GM12878 (cell line): ENCODE results near the gene ARSI. TPM values are rescaled to one million over a fixed set of nuclear protein-coding genes. Genes with fewer than 3 reads are reported as not detected.

Experiments
- ATAC-seq: fragments of 200-7000 bp; cut with Tn5 transposase; 3 replicates; pipeline ENCODE4 v1.9.1; 2020; ENCODE audit warnings: mild to moderate bottlenecking, moderate library complexity
- BruUV-seq: library from RNA; stranded (reverse); fragments of 400-500 nt; replicated peaks from 2 replicates; lab custom pipeline; 2021; lab: Mats Ljungman, UMichigan
- CTCF ChIA-PET: fragments of 300-600 bp; sonication (Branson Sonifier 250); formaldehyde crosslinking; extraction: SDS; loops from one replicate; lab custom pipeline; 2021; ENCODE audit warnings: inconsistent platforms; lab: Yijun Ruan, JAX
- POLR2A ChIA-PET: fragments of 350-600 bp; formaldehyde crosslinking; extraction: SDS; loops from one replicate; lab custom pipeline; 2021; ENCODE audit warnings: inconsistent platforms; lab: Charles Lee
- RAD21 ChIA-PET: fragments of 300-600 bp; sonication (Branson Sonifier 250); formaldehyde crosslinking; loops from one replicate; lab custom pipeline; 2023; ENCODE audit warnings: antibody characterized with exemption; ENCODE audit not compliant: unreplicated experiment; lab: Charles Lee
- SMC1A ChIA-PET: fragments of 300-600 bp; sonication (Branson Sonifier 250); formaldehyde crosslinking; loops from one replicate; lab custom pipeline; 2023; ENCODE audit not compliant: unreplicated experiment, uncharacterized antibody; lab: Charles Lee
- DNase-seq: peaks from one replicate; pipeline ENCODE4 v3.0.0-alpha.2; 2011; ENCODE audit warnings: low read depth, low spot score
- FAIRE-seq: peaks from 3 replicates; lab custom pipeline; 2011; peaks lifted over from hg19 to GRCh38; lab: Jason Lieb, UNC
- H2AFZ ChIP-seq: 2 replicates; pipeline ENCODE4 v1.6.0; 2011; ENCODE audit warnings: low read depth, low read length, control low read depth; ENCODE audit not compliant: control insufficient read depth
- H3K27ac ChIP-seq: 2 replicates; pipeline ENCODE4 v1.5.1; 2011; ENCODE audit warnings: control low read depth; ENCODE audit not compliant: control insufficient read depth, insufficient read depth
- H3K27me3 ChIP-seq, 2 experiments: replicated peaks in 1 of 2; 2 replicates each; pipeline versions ENCODE4 v1.6.0 to v1.6.1; 2011; ENCODE audit warnings: low read length in 1 of 2; ENCODE audit not compliant: control insufficient read depth in 2 of 2, insufficient read depth in 2 of 2
- H3K36me3 ChIP-seq, 2 experiments: 2 replicates each; pipeline ENCODE4 v1.5.1; 2011; ENCODE audit warnings: low read length in 1 of 2; ENCODE audit not compliant: control insufficient read depth in 2 of 2, insufficient read depth in 2 of 2
- H3K4me1 ChIP-seq: 2 replicates; pipeline ENCODE4 v1.6.1; 2011; ENCODE audit warnings: mild to moderate bottlenecking, low read length, moderate library complexity, mixed read lengths; ENCODE audit not compliant: control insufficient read depth, insufficient read depth
- H3K4me2 ChIP-seq: 2 replicates; pipeline ENCODE4 v1.6.0; 2011; ENCODE audit warnings: control low read depth; ENCODE audit not compliant: control insufficient read depth, insufficient read depth
- H3K4me3 ChIP-seq: fragments of 200-600 bp; sonication (generic); 2 replicates; pipeline ENCODE4 v1.5.1; 2016
- H3K79me2 ChIP-seq: 2 replicates; pipeline ENCODE4 v1.6.0; 2011; ENCODE audit warnings: low read length; ENCODE audit not compliant: control insufficient read depth, insufficient read depth
- H3K9ac ChIP-seq: 2 replicates; pipeline ENCODE4 v1.8.0; 2011; ENCODE audit warnings: low read length, control low read depth, mixed read lengths; ENCODE audit not compliant: control insufficient read depth, insufficient read depth
- H3K9me3 ChIP-seq: replicated peaks from 3 replicates; pipeline ENCODE4 v1.5.1; 2011; ENCODE audit warnings: mild to moderate bottlenecking, low read length; ENCODE audit not compliant: control insufficient read depth, insufficient read depth
- H4K20me1 ChIP-seq: 2 replicates; pipeline ENCODE4 v1.6.0; 2011; ENCODE audit not compliant: control insufficient read depth, insufficient read depth
- CHD2 ChIP-seq: IDR thresholded peaks from 2 replicates; pipeline ENCODE4 v1.6.1; 2011; ENCODE audit warnings: low read depth, low read length, improper control_type of control experiment, borderline replicate concordance
- CHD4 ChIP-seq: fragments of 200-600 bp; sonication (generic); IDR thresholded peaks from 2 replicates; pipeline ENCODE4 v1.6.1; 2016; ENCODE audit warnings: mild to moderate bottlenecking
- GATAD2B ChIP-seq: fragments of 450-650 bp; conservative IDR thresholded peaks from 2 replicates; pipeline ENCODE4 v1.6.1; 2017; ENCODE audit warnings: low read depth, mild to moderate bottlenecking, moderate library complexity
- HCFC1 ChIP-seq: fragments of 150-350 bp; IDR thresholded peaks from 2 replicates; pipeline ENCODE4 v1.6.1; 2014; ENCODE audit warnings: low read length
- IRF3 ChIP-seq: fragments of 450-650 bp; IDR thresholded peaks from 2 replicates; pipeline ENCODE4 v1.6.1; 2014; ENCODE audit warnings: mild to moderate bottlenecking
- JUNB ChIP-seq: IDR thresholded peaks from 2 replicates; pipeline ENCODE4 v1.6.1; 2016; ENCODE audit warnings: antibody characterized with exemption, mild to moderate bottlenecking
- JUND ChIP-seq: IDR thresholded peaks from 2 replicates; pipeline ENCODE4 v1.6.1; 2012; ENCODE audit warnings: low read depth, mild to moderate bottlenecking, low read length, improper control_type of control experiment, moderate library complexity
- MEF2A ChIP-seq: IDR thresholded peaks from 2 replicates; pipeline ENCODE4 v1.6.1; 2011; ENCODE audit warnings: low read depth, mild to moderate bottlenecking, low read length, moderate library complexity; ENCODE audit not compliant: insufficient read depth
- NBN ChIP-seq: fragments of 450-650 bp; IDR thresholded peaks from 2 replicates; pipeline ENCODE4 v1.6.1; 2016
- NFYB ChIP-seq: IDR thresholded peaks from 2 replicates; pipeline ENCODE4 v1.6.1; 2011; ENCODE audit warnings: low read depth, mild to moderate bottlenecking, low read length, improper control_type of control experiment, moderate library complexity; ENCODE audit not compliant: insufficient read depth
- RBBP5 ChIP-seq: fragments of 200-600 bp; sonication (generic); conservative IDR thresholded peaks from 2 replicates; pipeline ENCODE4 v1.6.1; 2016
- SKIL ChIP-seq: fragments of 450-650 bp; IDR thresholded peaks from 2 replicates; pipeline ENCODE4 v1.6.1; 2017; ENCODE audit warnings: mild to moderate bottlenecking, low read depth, inconsistent platforms; ENCODE audit not compliant: poor library complexity, severe bottlenecking
- SMARCA5 ChIP-seq: fragments of 450-650 bp; IDR thresholded peaks from 2 replicates; pipeline ENCODE4 v1.6.1; 2017; ENCODE audit warnings: mild to moderate bottlenecking
- STAT1 ChIP-seq: fragments of 450-650 bp; conservative IDR thresholded peaks from 2 replicates; pipeline ENCODE4 v1.6.1; 2014; ENCODE audit warnings: antibody characterized with exemption, mild to moderate bottlenecking
- TAF1 ChIP-seq: IDR thresholded peaks from 2 replicates; pipeline ENCODE4 v1.6.1; 2011; ENCODE audit warnings: mild to moderate bottlenecking, low read depth, low read length, borderline replicate concordance
- YY1 ChIP-seq: IDR thresholded peaks from 2 replicates; pipeline ENCODE4 v1.6.1; 2011; ENCODE audit warnings: low read depth, mild to moderate bottlenecking, low read length
- ZNF217 ChIP-seq: fragments of 450-650 bp; IDR thresholded peaks from 2 replicates; pipeline ENCODE4 v1.6.1; 2017; ENCODE audit warnings: antibody characterized with exemption, mild to moderate bottlenecking
- WGBS: methylation state at CpG from one replicate; pipeline ENCODE4 v1.1.6; 2016; ENCODE audit warnings: low lambda C conversion rate; ENCODE audit not compliant: insufficient replicate concordance, insufficient coverage; ENCODE audit errors: missing lambda C conversion rate; 5-methylcytosine and 5-hydroxymethylcytosine counted together
- in situ Hi-C: fragments of 300-500 bp; cut with MboI; formaldehyde crosslinking; loops from 9 replicates; pipeline ENCODE4 v1.14.3; 2018; ENCODE audit warnings: mixed read lengths
- intact Hi-C: fragments of 100-400 bp; cut with micrococcal nuclease; formaldehyde crosslinking; loops from one replicate; pipeline ENCODE4 v1.14.2; 2022; ENCODE audit not compliant: unreplicated experiment
- polyA plus RNA-seq, 11 experiments: library from polyadenylated mRNA; depleted of rRNA in 4 of 11; unstranded in 6 of 11; stranded (reverse) in 5 of 11; fragments of >200 nt; fragmentation: Nextera tagmentation in 4 of 11; fragmentation: Illumina TruSeq in 1 of 11; extraction: Ambion mirVana in 4 of 11; extraction: Trizol in 1 of 11; gene quantifications; 1 replicate in 1 of 11; 2 replicates in 10 of 11; pipeline versions ENCODE4 v1.2.1 to v1.2.3, GENCODE V29; 2011 to 2016; ENCODE audit warnings: inconsistent platforms in 2 of 11, missing spikeins in 2 of 11, low read depth in 1 of 11
- total RNA-seq, 4 experiments: library from RNA; depleted of rRNA in 3 of 4; stranded (reverse); fragments of >200 nt in 3 of 4; fragmentation: Illumina TruSeq in 1 of 4; extraction: Trizol in 1 of 4; gene quantifications; 2 replicates each; pipeline versions ENCODE4 v1.2.1 to v1.2.3, GENCODE V29; 2013 to 2021

Gene ARSI
- total and polyA plus RNA-seq, 10 of the 15 experiments (the other 5 are each of a cell fraction or from before 2014, with no cell fraction given), result not detected

- 50% methylated on average over 7 of the region's 7 CpGs for WGBS
- H4K20me1 ChIP-seq, result no peaks in the 10 kb centered on the region
- CTCF ChIA-PET, result interaction anchor here (1.3 kb wide), 2 partner anchors 10 to 100 kb away, joined by 4 to 5 read pairs; no protein-coding TSS in a partner anchor
- H3K4me3 ChIP-seq, result no peak overlapping the region
- RAD21 ChIA-PET, result interaction anchor here (1.4 kb wide), 1 partner anchor 136 kb away, joined by 3 read pairs; no protein-coding TSS in a partner anchor
- SMC1A ChIA-PET, result interaction anchor here (0.6 to 1.1 kb wide), 2 partner anchors 48 to 80 kb away, joined by 3 read pairs; no protein-coding TSS in a partner anchor
- no peak overlapping the region for H3K4me2 ChIP-seq
- no peak overlapping the region for H3K27ac ChIP-seq
- no peaks in the 10 kb centered on the region for H3K4me1 ChIP-seq
- no TSS peak for BruUV-seq
- no peak for FAIRE-seq
- H2AFZ ChIP-seq, result no peak overlapping the region
- ATAC-seq, result no peak
- no peaks in the 10 kb centered on the region for H3K9me3 ChIP-seq
- no peak for DNase-seq
- intact Hi-C loops, result no loop called here
- POLR2A ChIA-PET, result no interaction called here
- in situ Hi-C loops, result no loop called here
- TF ChIP-seq YY1 (no peak), TAF1 (no peak), JUNB (no peak), SMARCA5 (no peak), NBN (no peak), STAT1 (no peak), CHD2 (no peak), GATAD2B (no peak), IRF3 (no peak), CHD4 (no peak), JUND (no peak), NFYB (no peak), HCFC1 (no peak), ZNF217 (no peak), RBBP5 (no peak), SKIL (no peak), MEF2A (no peak)
- no peaks in the 10 kb centered on the region for H3K36me3 ChIP-seq
- H3K27me3 ChIP-seq, result no peaks in the 10 kb centered on the region
- H3K79me2 ChIP-seq, result no peaks in the 10 kb centered on the region
- H3K9ac ChIP-seq, result no peak overlapping the region
Observed at GRCh38 chr5:150262502-150262901, 40.2 kb downstream of the ARSI start.
